Inflammatory macrophage treated with lipopolysaccharide for 4 hours (primary cell): ENCODE data around the gene PRKD1.
"Not testable (repeated sequence)": the region's sequence is repeated elsewhere in the genome, so short reads cannot be mapped to it uniquely, and the experiment has no call there.

Source experiments
- DNase-seq: peaks from one replicate; pipeline ENCODE4 v3.0.0-alpha.2; 2020

Gene PRKD1

DNA sequence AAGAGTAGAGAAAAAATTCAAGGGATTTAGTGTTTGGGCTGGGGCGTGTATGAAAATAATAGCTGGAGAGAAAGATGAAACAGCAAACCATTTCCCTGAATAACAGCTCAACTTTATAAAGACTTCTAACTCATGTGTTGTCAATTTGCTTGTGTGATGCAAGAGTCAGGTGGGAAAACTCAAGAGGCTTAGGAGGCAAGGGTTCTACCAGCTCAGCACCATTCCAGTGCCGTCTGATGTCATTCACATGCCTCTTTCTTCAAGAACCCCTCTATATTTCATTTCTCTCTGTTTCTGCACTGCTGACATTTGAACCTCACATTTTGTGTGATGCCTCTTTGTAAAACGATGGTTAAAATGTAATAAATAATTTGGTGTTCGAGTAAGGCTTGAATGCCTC lies 192.2 kb downstream of the PRKD1 start:
- DNase-seq: no peak

DNA sequence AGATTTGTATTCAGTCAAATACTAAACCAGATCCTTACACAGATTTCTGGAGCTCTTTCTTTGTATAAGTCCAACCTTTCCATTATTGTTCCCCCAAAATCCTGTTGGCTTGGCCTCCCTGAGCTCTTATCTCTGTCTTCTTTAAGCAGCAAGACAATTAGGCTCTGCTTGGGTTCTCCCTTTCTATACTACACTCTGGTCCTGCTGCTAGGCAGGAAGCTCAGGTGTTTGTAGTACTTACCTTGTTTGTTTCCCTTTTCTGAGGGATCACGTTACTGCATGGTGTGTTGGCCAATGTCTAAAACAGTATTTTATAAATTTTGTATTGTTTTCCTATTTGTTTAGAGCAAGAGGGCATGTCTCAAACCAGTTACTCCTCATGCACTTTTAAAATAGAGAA lies 192.9 kb downstream of the PRKD1 start:
- no peak for DNase-seq

DNA sequence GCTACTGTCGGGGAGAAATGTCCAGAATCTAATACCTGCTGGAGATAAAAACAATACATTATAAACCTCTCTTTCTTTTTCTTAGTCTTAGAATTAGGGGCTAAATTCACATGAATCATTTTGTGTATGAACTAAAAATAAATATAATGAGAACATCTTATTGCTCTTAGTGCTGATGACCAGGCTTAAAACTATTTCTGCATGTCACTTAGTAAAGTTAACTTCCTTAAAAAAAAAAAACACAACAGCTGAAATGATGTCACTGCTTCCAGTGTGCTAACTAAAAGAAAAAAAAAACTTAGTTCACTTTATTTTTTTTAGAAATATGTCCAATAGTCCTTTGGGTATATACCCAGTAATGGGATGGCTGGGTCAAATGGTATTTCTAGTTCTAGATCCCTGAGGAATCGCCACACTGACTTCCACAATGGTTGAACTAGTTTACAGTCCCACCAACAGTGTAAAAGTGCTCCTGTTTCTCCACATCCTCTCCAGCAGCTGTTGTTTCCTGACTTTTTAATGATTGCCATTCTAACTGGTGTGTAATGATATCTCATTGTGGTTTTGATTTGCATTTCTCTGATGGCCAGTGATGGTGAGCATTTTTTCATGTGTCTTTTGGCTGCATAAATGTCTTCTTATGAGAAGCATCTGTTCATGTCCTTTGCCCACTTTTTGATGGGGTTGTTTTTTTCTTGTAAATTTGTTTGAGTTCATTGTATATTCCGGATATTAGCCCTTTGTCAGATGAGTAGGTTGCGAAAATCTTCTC lies 200.9 kb downstream of the PRKD1 start:
- not testable (repeated sequence) for DNase-seq

DNA sequence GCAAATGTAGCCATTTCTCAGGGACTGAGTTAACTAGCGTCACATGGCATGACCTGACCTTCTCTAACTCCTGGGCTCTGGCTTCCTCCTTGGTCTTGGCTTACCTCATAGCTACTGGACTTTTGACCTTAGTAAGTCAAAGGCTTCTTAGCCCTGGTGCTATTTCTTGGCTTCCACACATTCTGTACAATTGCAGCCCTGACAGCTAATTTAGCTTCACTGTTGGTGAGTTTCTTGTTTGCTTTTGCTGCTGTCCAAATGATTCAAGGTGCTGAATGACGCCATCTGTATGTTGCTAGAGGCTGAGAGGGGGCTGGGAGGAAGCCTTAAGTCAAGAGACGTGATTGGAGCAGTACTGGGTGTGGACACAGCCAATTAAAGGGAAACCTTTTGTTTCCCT lies 202.7 kb downstream of the PRKD1 start:
- no peak for DNase-seq

DNA sequence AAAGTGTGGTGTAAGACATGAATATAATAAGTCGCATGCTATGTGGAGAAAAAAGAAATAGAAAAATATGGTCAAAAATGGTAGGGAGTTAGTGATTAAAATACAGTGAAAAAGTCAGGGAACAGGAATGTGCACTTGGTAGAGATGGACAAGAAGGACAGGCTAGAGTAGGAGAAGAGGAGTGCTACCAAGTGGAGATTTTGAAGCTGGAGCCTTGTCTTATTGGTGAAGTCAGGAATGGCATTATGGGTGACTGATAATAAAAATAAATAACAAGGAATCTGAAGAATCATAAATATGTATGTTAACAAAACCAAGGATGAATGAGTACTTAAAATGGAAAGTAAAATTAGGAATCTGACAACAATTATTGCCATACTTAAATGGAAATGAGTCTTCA lies 204.8 kb downstream of the PRKD1 start:
- no peak for DNase-seq

DNA sequence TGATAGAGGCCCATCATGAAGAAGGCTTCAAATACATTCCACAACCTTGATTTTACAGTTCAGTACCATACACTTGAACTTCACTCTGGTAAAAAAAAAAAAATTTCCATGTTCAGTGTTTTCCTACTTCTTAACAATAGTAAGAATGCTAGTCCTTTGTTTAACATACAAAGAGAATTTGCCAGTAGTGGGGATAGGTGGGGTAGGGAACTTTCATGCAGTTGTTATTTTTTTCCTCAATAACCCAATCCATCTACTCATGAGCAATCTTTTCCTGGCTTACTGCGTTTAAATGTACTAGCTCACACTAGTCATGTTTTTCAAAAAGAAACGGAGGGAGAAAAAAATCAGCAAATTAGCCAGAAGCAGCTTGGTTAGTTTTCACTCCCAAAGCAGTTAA lies 206.1 kb downstream of the PRKD1 start:
- no peak for DNase-seq

DNA sequence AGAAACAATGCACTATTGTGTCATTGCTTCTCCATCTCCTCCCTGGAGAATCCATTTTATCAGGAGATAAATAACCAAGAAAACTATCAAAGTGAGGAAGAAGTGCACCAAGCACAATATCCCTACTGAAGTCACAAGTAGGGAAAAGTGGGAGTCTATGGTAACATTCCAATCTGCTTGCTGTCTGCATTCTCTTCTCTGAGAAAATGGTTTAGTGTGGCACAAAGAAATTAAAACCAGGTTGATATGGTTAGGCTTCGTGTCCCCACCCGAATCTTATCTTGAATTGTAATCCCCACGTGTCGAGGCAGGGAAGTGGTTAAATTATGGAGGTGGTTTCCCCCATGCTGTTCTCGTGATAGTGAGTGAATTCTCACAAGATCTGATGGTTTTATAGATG lies 209.7 kb downstream of the PRKD1 start:
- no peak for DNase-seq

DNA sequence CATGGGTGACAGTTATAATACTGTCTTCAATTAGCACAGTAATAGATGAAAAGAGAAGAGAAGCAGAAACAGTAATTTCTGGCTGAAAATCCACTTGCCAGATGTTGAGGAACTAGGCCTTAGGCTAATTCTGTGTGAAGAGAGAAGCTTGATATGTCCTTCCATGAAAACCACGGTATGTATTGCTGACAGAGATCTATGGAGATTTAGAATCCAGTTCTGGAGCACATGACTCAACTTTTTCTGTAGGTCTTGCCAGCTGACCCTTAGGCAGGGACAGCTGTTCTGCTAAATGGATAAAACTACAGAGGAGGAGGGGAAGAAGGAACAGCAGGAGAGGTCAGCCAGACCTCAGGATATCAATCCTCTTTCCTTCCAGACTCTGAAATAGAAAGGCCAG lies 211.5 kb downstream of the PRKD1 start:
- no peak for DNase-seq

DNA sequence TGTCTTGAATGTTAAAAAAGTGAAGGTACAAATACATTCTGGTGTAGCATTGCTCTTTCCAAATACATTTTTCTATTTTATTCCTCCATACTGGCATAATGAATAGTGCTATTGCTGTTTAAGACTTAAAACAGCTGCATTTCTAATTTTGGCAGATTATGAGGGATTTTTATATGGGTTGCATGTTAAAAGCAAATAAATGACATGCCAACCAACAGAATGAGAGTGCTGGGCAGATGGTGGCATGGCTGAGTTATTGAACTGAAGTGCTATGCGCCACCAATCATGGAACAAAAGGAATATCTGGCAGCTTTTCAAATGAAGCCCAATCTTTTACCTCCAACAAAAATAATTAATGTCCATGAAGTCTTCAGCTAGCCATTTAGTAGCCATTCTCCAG lies 215.0 kb downstream of the PRKD1 start:
- DNase-seq: no peak

DNA sequence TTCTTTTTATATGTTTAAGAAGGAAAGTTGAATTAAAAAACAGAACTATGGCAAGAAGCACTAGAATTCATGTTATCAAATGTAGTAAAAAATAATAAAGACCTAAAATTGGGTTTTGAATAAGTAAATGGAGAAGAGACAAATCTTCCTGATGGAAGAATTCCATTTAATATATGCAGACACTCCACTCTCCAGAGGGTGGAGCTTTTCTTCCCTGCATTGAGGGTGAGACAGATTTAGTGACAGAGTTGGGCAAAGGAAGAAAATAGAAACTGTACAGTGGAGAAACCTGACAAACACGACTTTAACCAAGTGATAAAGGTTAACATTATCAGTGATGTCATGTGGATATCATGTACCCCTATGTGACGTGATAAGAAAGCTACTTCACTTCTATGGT lies 217.6 kb downstream of the PRKD1 start:
- no peak for DNase-seq

DNA sequence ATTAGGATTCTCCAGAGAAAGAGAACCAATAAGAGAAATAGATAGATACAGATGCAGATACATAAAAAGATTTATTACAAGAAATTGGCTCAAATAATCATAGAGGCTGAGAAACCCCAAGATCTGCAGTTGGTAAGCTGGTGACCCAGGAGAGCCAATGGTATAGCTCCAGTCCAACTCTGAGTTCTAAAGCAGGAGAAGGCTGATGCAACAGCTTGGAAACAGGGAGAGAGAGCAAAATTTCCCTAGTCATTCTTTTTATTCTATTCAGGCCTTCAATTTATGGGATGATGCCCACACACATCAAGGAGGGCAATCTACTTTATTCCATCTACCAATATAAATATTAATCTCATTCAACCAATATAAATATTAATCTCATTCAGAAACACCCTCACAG lies 218.2 kb downstream of the PRKD1 start:
- no peak for DNase-seq

DNA sequence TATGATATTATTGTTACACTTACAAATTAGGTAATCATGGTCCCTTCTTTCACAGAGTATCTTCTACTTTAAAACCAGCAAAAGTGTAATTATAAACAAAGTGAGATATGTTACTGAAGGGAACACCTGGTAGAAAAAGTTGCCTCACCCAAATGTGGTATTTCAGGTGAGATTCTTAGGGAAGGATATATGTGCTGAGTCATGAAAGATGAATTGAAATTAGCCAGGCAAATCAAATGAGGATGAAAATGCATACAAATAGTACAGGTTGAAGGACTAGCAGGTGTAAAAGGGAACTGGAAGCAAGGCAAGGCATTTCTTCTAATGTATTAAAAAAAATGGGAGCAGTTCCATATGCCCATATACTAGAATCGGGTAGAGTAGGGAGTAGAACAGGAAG lies 220.9 kb downstream of the PRKD1 start:
- no peak for DNase-seq

DNA sequence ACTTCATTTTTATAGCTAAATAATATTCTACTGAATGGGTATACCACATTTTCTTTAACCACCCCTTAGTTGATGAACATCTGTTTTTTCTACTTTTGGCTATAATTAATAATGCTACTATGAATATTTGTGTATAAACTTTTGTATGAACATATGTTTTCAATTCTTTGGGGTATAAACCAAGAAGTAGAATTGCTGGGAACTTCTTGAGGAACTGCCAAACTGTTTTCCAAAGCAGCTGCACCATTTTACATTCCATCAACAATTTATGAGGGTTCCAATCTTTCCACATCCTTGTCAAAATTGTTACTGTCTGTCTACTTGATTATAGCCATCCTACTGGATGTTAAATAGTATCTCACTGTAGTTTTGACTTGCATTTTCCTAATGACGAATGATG lies 221.8 kb downstream of the PRKD1 start:
- no peak for DNase-seq

DNA sequence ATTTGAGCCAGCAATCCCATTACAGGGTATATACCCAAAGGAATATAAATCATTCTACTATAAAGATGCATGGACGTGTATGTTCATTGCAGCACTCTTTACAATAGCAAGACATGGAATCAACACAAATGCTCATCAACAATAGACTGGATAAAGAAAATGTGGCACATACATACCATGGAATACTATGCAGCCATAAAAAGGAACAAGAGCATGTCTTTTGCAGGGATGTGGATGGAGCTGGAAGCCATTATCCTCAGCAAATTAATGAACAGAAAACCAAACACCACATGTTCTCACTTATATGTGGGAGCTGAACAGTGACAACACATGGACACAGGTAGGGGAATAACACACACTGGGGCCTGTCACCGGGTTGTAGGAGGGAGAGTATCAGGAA lies 238.1 kb downstream of the PRKD1 start:
- DNase-seq: not testable (repeated sequence)

DNA sequence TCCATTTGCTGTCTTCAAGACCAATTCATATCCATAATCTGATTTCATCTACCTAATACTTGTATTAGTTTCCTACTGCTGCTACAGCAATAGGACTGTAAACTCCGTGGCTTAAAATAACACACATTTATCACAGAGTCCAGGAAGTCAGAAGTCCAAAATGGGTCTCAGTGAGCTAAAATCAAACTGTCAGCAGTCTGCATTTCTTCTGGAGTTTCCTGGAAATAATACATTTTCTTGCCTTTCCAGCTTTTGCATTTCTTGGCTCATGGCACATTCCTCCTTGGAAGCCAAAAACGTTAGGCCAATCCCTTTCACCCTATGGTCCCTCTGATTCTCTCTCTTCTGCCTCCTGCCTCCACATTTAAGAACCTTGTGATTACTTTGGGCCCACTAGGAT lies 239.8 kb downstream of the PRKD1 start:
- DNase-seq: no peak

DNA sequence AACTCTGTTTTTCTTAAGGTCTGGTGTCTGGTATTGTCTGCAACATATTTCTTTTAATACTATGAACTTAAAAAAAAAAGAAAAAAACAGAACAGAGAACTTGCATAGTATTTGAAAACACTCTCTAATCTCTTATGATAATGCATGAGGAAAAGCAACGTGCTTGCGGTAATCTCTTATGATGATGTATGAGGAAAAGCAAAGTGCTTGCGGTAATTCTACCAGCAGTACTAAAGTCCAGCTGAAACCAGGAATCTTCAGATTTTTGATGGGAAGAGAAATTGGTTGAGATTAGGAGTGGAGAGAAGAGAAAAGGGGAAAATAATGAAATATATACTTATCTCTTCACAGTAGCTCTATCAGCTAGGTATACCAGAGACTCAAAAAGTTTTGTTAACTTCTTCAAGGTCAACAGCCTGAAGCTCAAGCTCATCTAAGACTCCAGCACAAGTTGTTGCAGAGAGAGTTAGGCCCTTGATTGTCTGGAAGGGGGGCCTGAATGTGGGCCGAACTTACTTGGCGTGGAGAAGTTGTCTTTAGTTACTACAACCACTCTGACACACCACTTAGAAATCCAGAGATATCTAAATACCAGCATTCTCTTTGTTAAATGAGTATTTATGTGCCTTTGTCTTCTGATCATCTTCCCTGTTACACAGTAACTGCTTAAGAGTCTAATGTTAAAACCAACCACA lies 240.4 kb downstream of the PRKD1 start:
- no peak for DNase-seq

DNA sequence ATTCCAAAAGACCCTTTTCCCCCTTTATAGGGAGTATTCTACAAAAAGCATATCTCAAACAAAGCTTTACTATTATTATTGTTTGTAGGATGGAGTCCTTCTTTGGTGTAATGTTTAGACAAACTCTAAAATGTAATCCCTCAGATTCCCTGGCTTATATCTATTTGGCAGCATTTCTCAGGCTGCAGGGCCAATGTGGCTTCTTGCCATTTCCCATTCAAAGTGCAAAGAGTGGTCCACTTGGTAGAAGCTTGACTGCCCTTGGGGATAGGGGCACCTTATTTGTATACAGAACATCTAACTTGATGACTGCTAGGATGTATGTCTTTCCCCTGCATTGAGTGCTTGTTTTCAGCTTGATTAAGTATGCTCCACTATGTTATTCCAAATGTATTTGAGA lies 242.7 kb downstream of the PRKD1 start:
- no peak for DNase-seq

DNA sequence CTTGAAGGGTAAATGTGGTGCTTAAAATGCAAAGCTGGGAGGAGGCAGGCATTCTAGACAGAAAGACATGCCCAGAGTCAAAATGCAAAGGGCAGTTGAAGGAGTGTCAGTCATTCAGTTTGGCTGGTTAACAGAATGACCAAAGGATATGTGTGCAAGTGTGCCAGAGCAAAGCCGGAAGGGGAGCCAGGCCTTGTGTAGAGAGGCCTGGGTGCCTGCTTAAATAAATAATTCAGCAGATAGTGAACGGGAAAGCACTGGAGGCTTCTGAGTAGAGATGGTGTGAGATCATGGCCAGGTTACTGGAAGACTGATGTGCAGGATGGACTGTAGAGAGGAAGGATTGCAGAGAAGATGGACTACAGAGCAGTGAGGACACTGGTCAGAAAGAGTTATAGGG lies 244.9 kb downstream of the PRKD1 start:
- no peak for DNase-seq

DNA sequence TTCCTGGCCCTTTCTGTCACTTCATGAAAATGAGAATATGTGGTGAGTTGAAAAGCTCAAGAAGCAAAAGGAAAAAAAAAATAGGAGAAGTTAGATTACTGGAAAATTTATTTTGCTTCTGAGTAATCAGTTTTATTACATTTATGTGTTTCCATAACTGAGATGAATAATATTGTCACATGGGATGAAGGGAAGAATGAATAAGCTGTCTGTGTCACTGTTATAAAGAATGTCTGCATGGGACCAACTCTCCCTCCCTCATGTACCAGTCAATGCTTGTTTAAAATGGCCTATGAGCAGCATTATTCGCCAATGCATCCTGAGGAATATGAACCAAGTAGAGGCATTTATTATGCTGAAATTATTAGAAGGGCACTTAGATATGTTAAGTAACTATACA lies 246.3 kb downstream of the PRKD1 start:
- no peak for DNase-seq

DNA sequence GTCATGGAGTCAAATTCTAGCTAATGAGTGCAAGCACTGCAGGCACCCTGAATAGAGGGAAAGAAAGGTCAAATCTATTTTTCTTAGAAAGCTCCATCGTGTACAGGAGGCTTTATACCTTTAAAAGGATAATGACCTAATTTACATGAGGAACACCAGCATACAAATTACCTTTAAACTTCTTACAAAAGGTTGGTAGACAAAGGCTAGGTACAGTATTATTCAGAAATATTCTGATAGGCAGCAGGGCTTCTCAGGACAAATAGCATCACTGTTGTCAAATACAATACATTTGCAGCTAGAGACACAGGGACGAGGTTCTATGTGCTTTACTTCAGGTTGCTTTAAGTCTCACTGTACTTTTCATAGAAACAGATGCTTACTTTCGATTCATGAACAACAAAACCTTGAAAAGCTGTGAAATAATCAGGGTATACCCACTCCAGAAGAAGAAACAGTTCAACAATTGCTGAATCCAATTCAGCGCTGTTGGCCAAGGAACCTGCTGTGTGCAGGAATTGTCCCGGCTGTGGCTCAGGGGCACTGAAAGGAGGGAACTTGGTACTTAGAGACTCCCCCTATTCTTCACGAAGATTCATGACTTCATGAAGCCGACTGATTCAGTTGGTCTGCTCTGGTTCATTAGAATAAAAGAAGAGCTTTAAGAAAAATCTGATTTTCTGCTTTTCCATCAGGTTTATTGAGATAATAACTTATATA lies 252.9 kb downstream of the PRKD1 start:
- DNase-seq: no peak

DNA sequence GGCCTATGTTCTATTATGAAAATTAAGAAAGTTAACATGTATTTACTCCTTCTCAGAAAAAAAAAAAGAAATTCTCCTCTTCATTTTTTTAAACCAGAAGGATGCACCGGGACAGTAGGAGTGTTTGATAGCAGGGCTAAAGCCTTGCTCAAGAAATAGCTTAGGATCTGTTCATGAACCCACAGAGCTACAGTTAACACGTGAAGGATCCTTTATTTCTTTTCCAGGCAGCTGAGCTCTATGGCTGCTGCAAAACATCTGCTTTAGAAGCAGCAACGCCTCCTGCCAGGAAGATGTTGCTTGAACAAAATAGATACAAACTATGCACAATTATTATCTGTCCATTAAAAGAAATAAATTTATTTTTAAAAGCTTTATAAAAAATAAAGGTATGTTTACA lies 254.8 kb downstream of the PRKD1 start:
- no peak for DNase-seq

DNA sequence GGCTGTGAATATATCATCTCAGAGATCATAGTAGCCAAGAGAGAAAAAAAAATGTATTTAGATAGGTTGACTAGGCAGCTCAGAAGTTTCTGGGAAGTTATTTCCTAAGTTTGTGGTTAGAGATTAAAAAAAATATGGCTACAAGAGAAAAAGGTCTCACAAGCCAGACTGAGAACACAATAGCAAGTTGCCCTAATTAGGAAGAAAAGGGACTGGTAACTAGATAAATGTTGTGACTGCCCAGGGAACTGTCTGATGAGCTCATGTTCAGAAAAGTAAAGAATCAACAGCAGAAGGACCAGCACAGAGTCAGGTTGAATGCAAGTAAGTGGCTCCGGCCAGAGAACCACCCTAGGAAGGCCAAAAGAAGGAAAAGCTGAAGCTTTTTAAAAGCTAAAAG lies 256.6 kb downstream of the PRKD1 start:
- DNase-seq: no peak

DNA sequence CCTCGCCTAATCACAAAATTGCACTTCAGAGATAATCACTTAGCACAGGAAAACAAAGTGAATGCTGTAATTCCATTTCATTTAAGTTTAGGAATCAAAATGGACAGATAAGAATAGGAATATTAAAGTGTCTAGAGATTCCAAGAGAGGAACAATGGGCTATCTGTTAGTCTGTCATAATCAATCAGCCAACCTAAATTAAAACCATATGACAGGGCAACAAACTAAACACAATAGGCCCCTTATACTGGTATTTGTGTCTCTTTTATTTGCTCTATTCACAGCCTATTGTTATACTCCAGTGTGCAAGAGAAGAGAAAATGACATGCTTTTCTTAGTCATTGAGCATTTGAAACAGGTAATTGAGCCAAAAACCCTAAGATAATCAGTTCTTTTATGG lies 259.4 kb downstream of the PRKD1 start:
- no peak for DNase-seq

DNA sequence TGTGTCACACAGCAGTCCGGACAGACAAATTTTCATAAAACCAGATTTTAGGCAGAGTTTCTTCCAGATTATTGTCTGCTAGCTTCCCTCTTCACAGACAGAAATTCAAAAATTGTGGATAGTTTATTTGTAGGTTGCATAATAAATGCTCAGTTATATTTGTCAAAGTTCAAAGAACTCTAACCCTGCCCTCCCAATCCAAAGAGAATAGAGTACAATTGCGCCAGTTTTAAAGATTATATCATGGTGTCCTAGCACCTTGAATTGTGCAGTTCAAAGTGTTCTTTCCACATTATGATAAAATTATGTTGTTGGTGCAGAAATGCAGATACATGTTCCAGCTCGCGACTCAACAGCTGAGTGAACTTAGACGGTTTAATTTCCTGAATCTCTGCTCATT lies 263.1 kb downstream of the PRKD1 start:
- DNase-seq: no peak
